ENCODE data around the gene DDIT4L.
"Not testable (repeated sequence)": the region's sequence is repeated elsewhere in the genome, so short reads cannot be mapped to it uniquely, and the experiment has no call there.

Gene DDIT4L

GRCh38 chr4:100165809-100166208 lies 24.5 kb downstream of the DDIT4L start:
- no peak for DNase-seq

DNA sequence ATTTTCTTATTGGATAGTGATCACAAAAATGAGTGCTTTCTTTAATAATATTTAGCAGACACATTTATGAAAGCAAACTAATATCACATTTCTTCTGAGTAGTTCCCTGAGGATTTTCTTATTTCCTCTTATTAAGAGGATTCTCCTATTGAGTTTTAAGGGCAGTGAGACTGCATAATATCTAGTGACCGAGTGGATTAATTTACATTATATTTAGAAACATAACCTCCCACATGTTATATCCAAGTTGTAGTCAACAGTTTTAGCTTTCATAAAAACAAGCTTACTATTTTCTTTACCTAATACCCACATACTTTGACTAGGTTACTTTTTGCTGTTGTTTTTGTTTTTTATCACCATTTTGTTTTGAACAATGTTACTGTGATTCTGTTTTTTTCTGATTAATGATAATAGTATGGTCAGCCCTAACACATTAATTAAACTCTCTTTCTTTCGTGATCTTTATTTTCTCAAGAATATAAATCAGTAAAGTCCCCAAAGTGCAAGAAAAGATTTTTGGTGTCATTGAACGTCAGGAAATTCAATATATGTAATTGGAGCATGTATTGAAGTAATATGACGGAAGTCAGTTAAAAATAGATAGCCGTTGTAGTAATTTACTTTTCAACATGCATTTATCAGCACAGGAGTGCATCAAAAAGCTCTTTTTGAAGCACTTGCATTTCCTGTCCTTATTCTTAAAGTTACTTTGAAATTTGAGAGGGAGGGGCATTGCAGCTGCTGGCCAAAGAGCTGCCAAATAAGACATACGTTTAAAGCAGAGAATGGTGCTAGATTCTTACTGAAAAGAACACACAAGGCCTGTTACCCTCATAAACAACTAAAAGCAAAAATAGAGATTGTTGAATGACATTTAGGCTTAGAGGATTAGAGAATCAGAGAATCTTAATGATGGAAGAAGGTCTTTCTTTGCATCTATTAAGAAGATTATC lies 25.2 kb downstream of the DDIT4L start:
- DNase-seq, result no peak

DNA sequence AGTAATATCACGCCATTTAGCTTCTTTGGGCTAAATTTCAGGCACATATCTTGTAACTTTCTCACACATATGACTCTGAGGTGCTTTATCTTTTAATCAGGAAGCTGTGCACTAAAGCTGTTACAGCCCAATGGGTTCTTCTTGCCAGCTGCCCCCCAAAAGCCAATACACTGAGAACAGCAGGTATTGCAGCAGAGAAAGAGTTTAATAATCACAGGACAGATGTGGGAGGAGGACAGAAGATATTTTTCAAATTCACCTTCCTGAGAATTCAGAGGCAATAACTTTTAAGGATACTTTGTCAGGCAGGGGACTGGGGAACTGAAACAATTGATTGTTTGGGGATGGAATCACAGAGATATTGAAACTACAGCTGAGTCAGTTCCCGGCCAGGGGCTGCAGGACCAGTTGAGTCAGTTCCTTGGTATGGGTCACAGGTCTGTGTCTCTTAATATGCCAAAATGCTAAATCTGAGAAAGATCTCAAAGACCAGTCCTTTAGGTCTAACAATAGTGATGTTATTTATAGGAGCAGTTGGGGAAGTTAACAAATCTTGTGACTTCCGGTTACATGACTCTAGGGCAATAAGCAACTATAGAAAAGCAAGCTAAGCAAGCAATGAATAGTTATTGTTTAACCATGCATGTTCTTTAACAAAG lies 28.1 kb downstream of the DDIT4L start:
- DNase-seq, result no peak

DNA sequence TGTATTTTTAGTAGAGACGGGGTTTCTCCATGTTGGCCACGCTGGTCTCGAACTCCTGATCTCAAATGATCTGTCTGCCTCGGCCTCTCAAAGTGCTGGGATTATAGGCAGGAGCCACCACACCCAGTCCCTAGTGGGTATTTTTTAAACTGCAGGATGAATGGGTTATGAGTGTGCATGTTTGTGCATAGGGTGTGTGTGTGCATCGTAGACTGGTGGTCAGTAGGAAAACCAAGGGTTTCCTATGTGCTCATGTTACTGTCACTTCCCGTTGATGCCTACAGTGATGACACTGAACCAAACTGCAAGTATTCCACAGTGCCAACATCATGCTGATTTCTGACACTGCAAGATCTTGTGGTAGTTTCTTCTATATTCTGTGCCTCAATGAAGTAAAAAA lies 41.1 kb downstream of the DDIT4L start:
- DNase-seq, result no peak

DNA sequence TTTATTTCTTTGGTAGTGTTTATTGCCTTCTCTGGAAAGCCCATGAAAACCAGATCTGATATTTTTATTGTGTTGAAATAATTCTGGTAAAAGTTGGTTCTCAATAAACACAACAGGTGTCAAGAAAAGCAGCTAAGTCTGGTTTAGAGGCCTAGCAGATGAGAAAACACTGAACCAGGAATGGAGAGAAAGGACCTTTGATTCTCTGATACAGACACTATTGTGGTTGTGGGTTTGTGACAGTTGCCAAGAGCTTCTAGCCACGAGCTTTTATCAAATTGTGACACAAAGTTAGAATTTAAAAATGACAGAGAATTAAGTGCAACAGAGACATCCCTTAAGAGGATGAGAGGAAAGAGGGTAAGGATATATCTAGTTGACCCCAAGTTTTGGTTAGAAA lies 42.6 kb downstream of the DDIT4L start:
- no peak for DNase-seq

DNA sequence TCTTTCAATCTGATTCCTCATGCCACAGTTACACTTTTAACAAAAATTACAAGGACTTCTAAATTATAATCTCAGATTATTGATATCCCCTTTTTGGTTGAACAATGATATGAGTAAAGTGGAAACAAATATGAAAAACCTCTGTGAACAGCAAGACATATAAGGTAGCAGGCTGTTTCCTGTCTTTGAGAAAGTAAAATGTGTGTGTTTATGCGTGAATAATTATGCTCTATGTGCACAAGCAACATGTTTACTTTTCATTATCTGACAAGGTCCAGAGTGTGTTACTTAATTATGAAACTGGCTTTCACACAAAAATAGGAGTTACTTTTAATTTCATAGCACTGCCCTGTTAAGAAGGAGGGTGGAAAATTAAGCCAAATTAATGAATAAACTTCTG lies 43.1 kb downstream of the DDIT4L start:
- DNase-seq, result no peak

DNA sequence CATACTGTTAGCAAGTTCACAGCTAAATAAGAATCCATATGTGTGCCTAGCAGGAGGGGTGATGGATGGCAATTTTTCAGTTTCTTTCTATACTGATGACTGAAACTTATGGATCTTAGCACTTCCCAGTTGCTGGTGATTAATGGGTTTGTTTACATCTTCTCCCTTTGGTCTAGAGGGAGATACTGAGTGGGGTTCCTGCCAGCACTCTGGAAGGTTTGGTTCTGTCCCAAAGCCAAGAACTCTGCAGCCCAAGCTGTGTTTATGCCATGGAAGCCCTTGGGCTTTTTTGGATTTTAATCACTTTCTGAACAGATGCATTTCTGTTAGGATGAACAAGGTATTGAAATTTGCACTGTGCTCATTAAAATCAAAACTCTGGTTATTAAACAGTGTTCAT lies 43.5 kb downstream of the DDIT4L start:
- no peak for DNase-seq

GRCh38 chr4:100137320-100137719 lies 52.9 kb downstream of the DDIT4L start:
- not testable (repeated sequence) for DNase-seq
